SK-N-SH (cell line): ENCODE measurements around the gene LFNG. TPM values are rescaled to one million over a fixed set of nuclear protein-coding genes. Genes with fewer than 3 reads are reported as not detected.

Source experiments
- CTCF ChIA-PET: fragments of 300-600, 350-600 bp; formaldehyde crosslinking; extraction: SDS; loops from one replicate; lab custom pipeline; 2021; lab: Yijun Ruan, JAX
- POLR2A ChIA-PET: fragments of 350-600 bp; sonication (Branson Sonifier 250); formaldehyde crosslinking; extraction: SDS; loops from one replicate; lab custom pipeline; 2020; ENCODE audit warnings: antibody characterized with exemption, inconsistent platforms; lab: Yijun Ruan, JAX
- DNase-seq: peaks from one replicate; pipeline ENCODE4 v3.0.0; 2012
- H2AFZ ChIP-seq: fragments of 200-600 bp; sonication (generic); 2 replicates; pipeline ENCODE4 v1.8.1; 2016; ENCODE audit warnings: antibody characterized with exemption, mild to moderate bottlenecking, low read depth
- H3F3A ChIP-seq: fragments of 200-600 bp; sonication (generic); replicated peaks from 2 replicates; pipeline ENCODE3; 2016; ENCODE audit warnings: antibody characterized with exemption, mild to moderate bottlenecking; ENCODE audit not compliant: insufficient read depth
- H3K27ac ChIP-seq, 2 experiments: fragments of 200-500 bp in 1 of 2; fragments of 200-600 bp in 1 of 2; sonication (Bioruptor generic) in 1 of 2; sonication (generic), shearing (Covaris generic) in 1 of 2; 2 replicates each; pipeline versions ENCODE4 v1.5.1 to v1.6.1; 2014 to 2016; ENCODE audit warnings: low read depth in 2 of 2, inconsistent platforms in 1 of 2, low read length in 1 of 2, mild to moderate bottlenecking in 1 of 2, mixed read lengths in 1 of 2
- H3K27me3 ChIP-seq: fragments of 200-600 bp; sonication (generic), shearing (Covaris generic); 2 replicates; pipeline ENCODE4 v1.6.1; 2016; ENCODE audit warnings: mixed run types; ENCODE audit not compliant: insufficient read depth
- H3K36me3 ChIP-seq, 2 experiments: fragments of 200-500 bp in 1 of 2; fragments of 200-600 bp in 1 of 2; sonication (Bioruptor generic) in 1 of 2; sonication (generic) in 1 of 2; replicated peaks in 1 of 2; 2 replicates each; pipeline versions ENCODE3 to v1.5.1; 2014 to 2016; ENCODE audit warnings: low read length in 1 of 2, mild to moderate bottlenecking in 1 of 2; ENCODE audit not compliant: insufficient read depth in 2 of 2, control insufficient read depth in 1 of 2
- H3K4me1 ChIP-seq, 2 experiments: fragments of 200-500 bp in 1 of 2; fragments of 200-600 bp in 1 of 2; sonication (Bioruptor generic) in 1 of 2; sonication (generic), shearing (Covaris generic) in 1 of 2; 2 replicates each; pipeline versions ENCODE4 v1.5.1 to v1.6.1; 2014 to 2016; ENCODE audit warnings: low read depth in 1 of 2, low read length in 1 of 2, mixed run types in 1 of 2; ENCODE audit not compliant: insufficient read depth in 2 of 2, control insufficient read depth in 1 of 2
- H3K4me2 ChIP-seq: fragments of 200-600 bp; sonication (generic), shearing (Covaris generic); 2 replicates; pipeline ENCODE4 v1.6.1; 2017; ENCODE audit warnings: mixed run types
- H3K4me3 ChIP-seq, 2 experiments: fragments of 200-500 bp in 1 of 2; fragments of 200-600 bp in 1 of 2; sonication (Bioruptor generic) in 1 of 2; sonication (generic), shearing (Covaris generic) in 1 of 2; 2 replicates each; pipeline versions ENCODE4 v1.5.1 to v1.8.1; 2014 to 2016; ENCODE audit warnings: low read depth in 2 of 2, inconsistent platforms in 1 of 2, low read length in 1 of 2, mild to moderate bottlenecking in 1 of 2, mixed read lengths in 1 of 2, moderate library complexity in 1 of 2
- H3K79me2 ChIP-seq: fragments of 200-600 bp; sonication (generic); 2 replicates; pipeline ENCODE4 v1.8.1; 2017; ENCODE audit warnings: mild to moderate bottlenecking; ENCODE audit not compliant: insufficient read depth
- H3K9ac ChIP-seq: fragments of 200-600 bp; sonication (generic); 2 replicates; pipeline ENCODE4 v1.6.1; 2017; ENCODE audit warnings: mixed run types
- H3K9me2 ChIP-seq: fragments of 200-600 bp; sonication (generic); 2 replicates; pipeline ENCODE4 v1.6.1; 2017; ENCODE audit warnings: mixed run types
- H3K9me3 ChIP-seq: fragments of 200-600 bp; sonication (generic); 2 replicates; pipeline ENCODE4 v1.6.1; 2017; ENCODE audit warnings: mixed run types, mild to moderate bottlenecking, moderate library complexity
- H4K20me1 ChIP-seq: fragments of 200-600 bp; sonication (generic); 2 replicates; pipeline ENCODE4 v1.6.1; 2017; ENCODE audit warnings: mild to moderate bottlenecking, mixed run types; ENCODE audit not compliant: insufficient read depth
- CHD2 ChIP-seq: fragments of 150-350 bp; IDR thresholded peaks from 2 replicates; pipeline ENCODE4 v1.6.1; 2018; ENCODE audit warnings: low read length; ENCODE audit not compliant: partially characterized antibody
- ELF1 ChIP-seq: IDR thresholded peaks from 2 replicates; pipeline ENCODE4 v1.4.0; 2012
- EZH2phosphoT487 ChIP-seq: fragments of 200-600 bp; sonication (generic); IDR thresholded peaks from 2 replicates; pipeline ENCODE4 v1.6.1; 2017; ENCODE audit warnings: low read depth, mixed run types, mild to moderate bottlenecking, antibody characterized with exemption, moderate library complexity, borderline replicate concordance
- JUND ChIP-seq: IDR thresholded peaks from 2 replicates; pipeline ENCODE4 v1.4.0; 2012
- MAX ChIP-seq: IDR thresholded peaks from 2 replicates; pipeline ENCODE4 v1.4.0; 2012; ENCODE audit warnings: low read depth
- MEF2A ChIP-seq: IDR thresholded peaks from 2 replicates; pipeline ENCODE4 v1.4.0; 2012; ENCODE audit warnings: low read depth, borderline replicate concordance
- NFIC ChIP-seq: IDR thresholded peaks from 2 replicates; pipeline ENCODE4 v1.4.0; 2012; ENCODE audit warnings: borderline replicate concordance
- NRF1 ChIP-seq: IDR thresholded peaks from 2 replicates; pipeline ENCODE4 v1.6.1; 2012; ENCODE audit warnings: low read depth, mild to moderate bottlenecking, low read length
- PBX3 ChIP-seq: IDR thresholded peaks from 2 replicates; pipeline ENCODE4; 2012
- RAD21 ChIP-seq: IDR thresholded peaks from 2 replicates; pipeline ENCODE4 v1.6.1; 2012; ENCODE audit warnings: mild to moderate bottlenecking, low read length
- RCOR1 ChIP-seq: fragments of 150-350 bp; IDR thresholded peaks from 2 replicates; pipeline ENCODE4 v1.6.1; 2017; ENCODE audit warnings: antibody characterized with exemption, low read length
- RXRA ChIP-seq: IDR thresholded peaks from 2 replicates; pipeline ENCODE4 v1.4.0; 2012; ENCODE audit warnings: low read depth, mild to moderate bottlenecking, borderline replicate concordance
- TAF1 ChIP-seq: IDR thresholded peaks from 2 replicates; pipeline ENCODE4 v1.6.1; 2012; ENCODE audit warnings: low read depth, mild to moderate bottlenecking, low read length, moderate library complexity, borderline replicate concordance
- TCF12 ChIP-seq: IDR thresholded peaks from 2 replicates; pipeline ENCODE4 v1.4.0; 2012
- WGBS: methylation state at CpG from one replicate; pipeline ENCODE4 v1.1.6; 2017; ENCODE audit warnings: low lambda C conversion rate; 5-methylcytosine and 5-hydroxymethylcytosine counted together
- polyA plus RNA-seq, 3 experiments: library from polyadenylated mRNA; depleted of rRNA; stranded (reverse); fragments of >200 nt; gene quantifications; 2 replicates each; pipeline ENCODE4 v1.2.3, GENCODE V29; 2012
- TF ChIP-seq, protein P1 (sequence below): IDR thresholded peaks from 2 replicates; pipeline ENCODE4 v1.6.1; 2012; ENCODE audit warnings: mild to moderate bottlenecking, low read depth, low read length, moderate library complexity

LFNG gene
- polyA plus RNA-seq, 1 of the 3 experiments (the other 2 are of a cell fraction): 9.4 TPM

GRCh38 chr7:2503056-2503941 is 16.3 kb upstream of the LFNG start:
- no peaks in the 10 kb centered on the region for H3K9me2 ChIP-seq
- H3K27ac ChIP-seq: no peak overlapping the region
- H4K20me1 ChIP-seq: no peaks in the 10 kb centered on the region
- H3K9ac ChIP-seq: no peak overlapping the region
- no peak overlapping the region for H3K4me3 ChIP-seq
- TF ChIP-seq EZH2phosphoT487 (no peak), NFIC (no peak), TAF1 (no peak), ELF1 (no peak), NRF1 (no peak), RXRA (no peak), RCOR1 (no peak), MAX (no peak), MEF2A (no peak), RAD21 (no peak), TCF12 (no peak), JUND (no peak), CHD2 (no peak), PBX3 (no peak)
- TF ChIP-seq, protein P1, sequence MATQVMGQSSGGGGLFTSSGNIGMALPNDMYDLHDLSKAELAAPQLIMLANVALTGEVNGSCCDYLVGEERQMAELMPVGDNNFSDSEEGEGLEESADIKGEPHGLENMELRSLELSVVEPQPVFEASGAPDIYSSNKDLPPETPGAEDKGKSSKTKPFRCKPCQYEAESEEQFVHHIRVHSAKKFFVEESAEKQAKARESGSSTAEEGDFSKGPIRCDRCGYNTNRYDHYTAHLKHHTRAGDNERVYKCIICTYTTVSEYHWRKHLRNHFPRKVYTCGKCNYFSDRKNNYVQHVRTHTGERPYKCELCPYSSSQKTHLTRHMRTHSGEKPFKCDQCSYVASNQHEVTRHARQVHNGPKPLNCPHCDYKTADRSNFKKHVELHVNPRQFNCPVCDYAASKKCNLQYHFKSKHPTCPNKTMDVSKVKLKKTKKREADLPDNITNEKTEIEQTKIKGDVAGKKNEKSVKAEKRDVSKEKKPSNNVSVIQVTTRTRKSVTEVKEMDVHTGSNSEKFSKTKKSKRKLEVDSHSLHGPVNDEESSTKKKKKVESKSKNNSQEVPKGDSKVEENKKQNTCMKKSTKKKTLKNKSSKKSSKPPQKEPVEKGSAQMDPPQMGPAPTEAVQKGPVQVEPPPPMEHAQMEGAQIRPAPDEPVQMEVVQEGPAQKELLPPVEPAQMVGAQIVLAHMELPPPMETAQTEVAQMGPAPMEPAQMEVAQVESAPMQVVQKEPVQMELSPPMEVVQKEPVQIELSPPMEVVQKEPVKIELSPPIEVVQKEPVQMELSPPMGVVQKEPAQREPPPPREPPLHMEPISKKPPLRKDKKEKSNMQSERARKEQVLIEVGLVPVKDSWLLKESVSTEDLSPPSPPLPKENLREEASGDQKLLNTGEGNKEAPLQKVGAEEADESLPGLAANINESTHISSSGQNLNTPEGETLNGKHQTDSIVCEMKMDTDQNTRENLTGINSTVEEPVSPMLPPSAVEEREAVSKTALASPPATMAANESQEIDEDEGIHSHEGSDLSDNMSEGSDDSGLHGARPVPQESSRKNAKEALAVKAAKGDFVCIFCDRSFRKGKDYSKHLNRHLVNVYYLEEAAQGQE: no peak
- CTCF ChIA-PET: interaction anchor here (1.0 to 3.1 kb wide), 3 partner anchors 8 to 35 kb away, joined by 3 to 10 read pairs (median 3); no protein-coding TSS in a partner anchor
- POLR2A ChIA-PET: no interaction called here
- DNase-seq: no peak
- no peak overlapping the region for H3K4me2 ChIP-seq
- H3K27me3 ChIP-seq: no peaks in the 10 kb centered on the region
- 80% methylated on average over 11 of the region's 25 CpGs for WGBS
- no peaks in the 10 kb centered on the region for H3K36me3 ChIP-seq
- no peaks in the 10 kb centered on the region for H3K79me2 ChIP-seq
- H3K4me1 ChIP-seq: peaks cover under 1 to 5% of the 10 kb centered on the region in 2 experiments; a peak in 2 of 4 replicates
- no peaks in the 10 kb centered on the region for H3K9me3 ChIP-seq
- no peak overlapping the region for H2AFZ ChIP-seq
- H3F3A ChIP-seq: no peaks in the 10 kb centered on the region
